OCI-LY1 (cell line): ENCODE results near the gene RSL1D1.

Experiments
- CTCF ChIP-seq: fragments of 200-600 bp; sonication (generic), shearing (Covaris generic); IDR thresholded peaks from 2 replicates; pipeline ENCODE4 v1.5.1; 2017; ENCODE audit warnings: mild to moderate bottlenecking, antibody characterized with exemption, low read length, moderate library complexity, mixed read lengths
- EZH2 ChIP-seq: fragments of 200-600 bp; sonication (generic), shearing (Covaris generic); IDR thresholded peaks from 2 replicates; pipeline ENCODE4 v1.8.0; 2017; ENCODE audit warnings: borderline replicate concordance, mixed run types, mild to moderate bottlenecking, antibody characterized with exemption, low read length, moderate library complexity, mixed read lengths

- TF ChIP-seq CTCF (no peak), EZH2 (no peak)
Measured at GRCh38 chr16:11801481-11802021, 49.8 kb downstream of the RSL1D1 start.
